Common myeloid progenitor, CD34-positive (primary cell): Measurements from ENCODE around the gene C11orf21.

Experiments used
- CTCF ChIA-PET: fragments of 350-600 bp; sonication (Branson Sonifier 250); formaldehyde crosslinking; loops from one replicate; lab custom pipeline; 2021; ENCODE audit warnings: antibody characterized with exemption; lab: Charles Lee
- POLR2A ChIA-PET: fragments of 350-600 bp; sonication (Branson Sonifier 250); formaldehyde crosslinking; loops from one replicate; lab custom pipeline; 2021; ENCODE audit warnings: antibody characterized with exemption; lab: Charles Lee
- DNase-seq, 3 donors: peaks; one replicate each; pipeline versions ENCODE4 v3.0.0 to v3.0.0-alpha.2; 2013
- H3K27ac ChIP-seq, 2 experiments: 1 replicate in 1 of 2; 2 replicates in 1 of 2; pipeline ENCODE4 v1.7.0; 2013; ENCODE audit warnings: inconsistent platforms in 2 of 2, low read length in 2 of 2, mild to moderate bottlenecking in 2 of 2, low read depth in 1 of 2, moderate library complexity in 1 of 2; ENCODE audit not compliant: severe bottlenecking in 2 of 2, insufficient read depth in 1 of 2, poor library complexity in 1 of 2
- H3K27me3 ChIP-seq, 5 experiments: replicated peaks in 2 of 5; 1 replicate in 3 of 5; 2 replicates in 2 of 5; pipeline versions ENCODE4 v1.6.1 to v1.7.0; 2013; ENCODE audit warnings: low read length in 4 of 5, mild to moderate bottlenecking in 2 of 5, moderate library complexity in 2 of 5, inconsistent platforms in 1 of 5; ENCODE audit not compliant: insufficient read depth in 5 of 5, control insufficient read depth in 4 of 5
- H3K36me3 ChIP-seq, 4 experiments: 1 replicate in 2 of 4; 2 replicates in 2 of 4; pipeline versions ENCODE4 v1.6.1 to v1.7.0; 2013; ENCODE audit warnings: low read length in 3 of 4, control low read depth in 1 of 4, mild to moderate bottlenecking in 1 of 4; ENCODE audit not compliant: control insufficient read depth in 4 of 4, insufficient read depth in 4 of 4
- H3K4me1 ChIP-seq, 4 experiments: 1 replicate in 3 of 4; 2 replicates in 1 of 4; pipeline versions ENCODE4 v1.6.1 to v1.7.1; 2013; ENCODE audit warnings: low read length in 3 of 4, mild to moderate bottlenecking in 3 of 4, control low read depth in 1 of 4, inconsistent platforms in 1 of 4, moderate library complexity in 1 of 4; ENCODE audit not compliant: control insufficient read depth in 4 of 4, insufficient read depth in 4 of 4; ENCODE audit errors: control extremely low read depth in 1 of 4
- H3K4me3 ChIP-seq, 7 experiments: 1 replicate in 4 of 7; 2 replicates in 3 of 7; pipeline versions ENCODE4 v1.5.1 to v1.7.0; 2013; ENCODE audit warnings: mild to moderate bottlenecking in 7 of 7, low read length in 6 of 7, moderate library complexity in 6 of 7, inconsistent platforms in 2 of 7, low read depth in 2 of 7, control low read depth in 1 of 7; ENCODE audit not compliant: insufficient read depth in 4 of 7, control insufficient read depth in 1 of 7; ENCODE audit errors: extremely low read depth in 1 of 7
- H3K9me3 ChIP-seq, 5 experiments: 1 replicate in 4 of 5; 2 replicates in 1 of 5; pipeline versions ENCODE4 v1.6.1 to v1.7.1; 2013; ENCODE audit warnings: low read length in 4 of 5, mild to moderate bottlenecking in 2 of 5, inconsistent platforms in 1 of 5, low read depth in 1 of 5, moderate library complexity in 1 of 5; ENCODE audit not compliant: control insufficient read depth in 4 of 5, insufficient read depth in 2 of 5; ENCODE audit errors: control extremely low read depth in 1 of 5
- WGBS: methylation state at CpG from one replicate; pipeline ENCODE4 v1.1.5; 2013; ENCODE audit not compliant: insufficient coverage; 5-methylcytosine and 5-hydroxymethylcytosine counted together

The C11orf21 gene

DNA sequence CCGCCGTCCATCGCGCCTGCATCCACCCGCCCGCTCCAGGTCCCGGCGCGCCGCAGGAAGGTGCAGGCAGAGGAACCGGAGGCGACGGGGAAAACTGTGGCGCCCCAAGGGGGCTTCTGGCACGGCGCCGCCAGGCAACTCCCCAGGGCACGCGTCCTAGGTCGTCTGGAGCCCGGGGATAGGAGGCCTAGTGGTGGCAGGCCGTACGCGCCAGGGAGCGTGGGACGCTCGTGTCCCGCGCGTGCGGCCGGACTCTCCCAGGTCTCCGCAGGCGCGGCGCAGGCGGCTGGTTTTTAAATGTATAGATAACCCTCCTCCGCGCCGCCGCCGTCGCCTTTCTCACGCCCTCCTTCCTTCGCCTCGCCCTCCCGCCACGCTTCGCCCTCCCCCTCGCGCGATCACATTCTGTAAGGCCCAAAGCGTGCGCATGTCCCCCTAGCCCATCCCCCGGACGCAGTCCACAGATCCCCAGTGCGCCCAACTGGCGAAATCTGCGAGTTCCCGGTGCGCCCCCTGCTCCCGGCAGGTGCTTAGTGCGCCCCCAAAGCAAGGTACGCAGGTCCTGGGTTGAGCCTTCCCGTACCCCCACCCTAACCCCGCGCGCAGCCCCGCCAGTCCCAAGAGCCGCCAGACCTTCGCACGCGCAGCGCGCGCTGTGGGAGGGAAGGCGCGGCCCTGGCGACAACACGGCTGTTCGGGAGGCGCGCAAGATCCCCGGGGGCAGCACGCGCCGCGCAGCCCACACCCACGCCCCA lies 31.2 kb downstream of the C11orf21 start, which contains the start of gene ASCL2:
Gene ASCL2 (minus strand): TSS at position 267 of the 755 bp plus-strand sequence. CDS start 256 bp downstream, at position 11.
- H3K36me3 ChIP-seq = no peaks in the 10 kb centered on the region
- WGBS = 2% methylated on average over 62 of the region's 89 CpGs
- no peak within 1 kb of the TSS for H3K27ac ChIP-seq
- H3K4me3 ChIP-seq = peak within 1 kb of the TSS in 6 of 7 experiments; percentile 42 to 73 (median 59)
- peak; percentile 3 to 51 (median 25) for DNase-seq
- CTCF ChIA-PET = interaction anchor here (0.9 to 1.0 kb wide), 3 partner anchors 28 to 70 kb away, joined by 4 to 5 read pairs (median 4); no protein-coding TSS in a partner anchor
- H3K9me3 ChIP-seq = peaks cover 0 to 3% (median 0%) of the 10 kb centered on the region in 5 experiments
- H3K4me1 ChIP-seq = peaks cover 0 to 43% (median 39%) of the 10 kb centered on the region in 4 experiments
- POLR2A ChIA-PET = interaction anchor here (0.6 kb wide), 1 partner anchor 30 kb away, joined by 4 read pairs; no protein-coding TSS in a partner anchor
- peaks cover 0 to 36% (median 23%) of the 10 kb centered on the region in 5 experiments for H3K27me3 ChIP-seq

DNA sequence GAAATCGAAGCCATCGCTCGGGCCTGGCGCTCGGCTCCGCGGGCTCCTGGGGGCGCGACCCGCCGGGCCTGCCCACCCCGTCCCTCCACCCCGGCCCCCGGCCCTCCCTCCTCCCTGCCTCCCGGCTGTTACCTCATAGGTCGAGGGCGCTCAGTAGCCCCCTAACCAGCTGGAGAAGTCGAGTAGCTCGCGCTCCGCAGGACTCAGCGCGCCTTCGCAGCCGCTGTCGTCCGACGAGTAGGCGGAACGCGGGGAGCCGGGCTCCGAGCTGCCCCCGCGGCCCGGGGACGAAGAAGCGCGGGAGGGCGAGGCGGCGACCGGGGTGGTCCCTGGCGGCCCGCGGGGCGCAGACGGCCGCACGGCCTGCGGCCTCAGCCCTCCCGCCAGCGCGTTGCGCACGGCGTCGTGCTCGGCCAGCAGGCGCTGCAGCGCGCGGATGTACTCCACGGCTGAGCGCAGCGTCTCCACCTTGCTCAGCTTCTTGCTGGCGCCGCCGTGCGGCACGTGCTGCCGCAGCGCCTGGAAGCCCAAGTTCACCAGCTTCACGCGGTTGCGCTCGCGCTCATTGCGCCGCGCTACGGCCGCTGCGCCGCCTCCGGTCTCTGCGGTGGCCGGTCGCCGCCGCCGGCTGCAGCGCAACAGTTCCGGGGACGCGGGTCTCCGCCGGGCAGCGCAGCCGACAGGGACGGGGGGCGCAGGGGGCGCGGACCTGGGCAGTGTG lies 32.0 kb downstream of the C11orf21 start:
- CTCF ChIA-PET = interaction anchor here (0.9 to 1.0 kb wide), 3 partner anchors 29 to 69 kb away, joined by 4 to 5 read pairs (median 4); no protein-coding TSS in a partner anchor

DNA sequence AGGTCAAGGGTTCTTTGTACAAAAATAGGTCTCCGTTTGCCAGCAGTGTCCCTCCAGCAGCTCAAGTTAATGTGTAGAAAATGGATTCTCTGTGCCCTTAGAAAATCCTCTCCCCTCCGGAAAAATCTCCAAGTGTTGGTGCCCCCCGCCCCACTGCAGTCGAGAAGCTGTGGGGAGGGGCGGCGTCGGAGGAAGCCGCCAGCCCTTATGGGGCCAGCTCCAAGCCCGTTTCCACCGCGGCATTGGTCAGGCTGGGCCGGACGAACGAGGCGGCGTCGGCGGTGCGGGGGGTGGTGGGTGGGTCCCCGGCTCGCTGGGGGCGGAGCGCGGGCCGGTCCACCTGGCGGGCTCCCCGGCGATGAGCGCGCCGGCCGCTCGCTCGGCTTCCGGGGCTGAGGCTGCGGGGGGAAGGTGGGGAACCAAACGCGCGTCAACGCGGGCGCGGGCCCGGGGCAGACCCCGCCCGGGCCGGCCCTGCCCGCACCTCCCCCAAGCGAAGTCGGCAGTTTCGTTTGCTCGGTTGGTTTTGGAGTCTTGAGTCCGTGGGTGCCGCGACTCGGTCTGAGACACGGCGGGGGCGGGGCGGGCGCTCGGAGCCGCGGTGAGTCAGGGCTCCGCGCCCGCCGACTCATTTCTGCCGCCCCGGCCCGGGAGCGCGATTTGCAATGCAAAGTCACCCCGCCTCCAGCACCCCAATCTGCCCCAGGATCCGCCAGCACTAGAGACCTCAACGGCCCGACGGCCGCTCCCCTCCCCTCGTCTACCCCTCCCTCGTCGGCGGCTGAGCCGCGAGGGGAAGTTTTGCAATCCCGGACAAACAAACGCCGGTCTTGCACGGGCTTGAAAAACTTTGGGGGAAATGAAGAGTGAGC lies 32.8 kb downstream of the C11orf21 start:
- ChIA-PET CTCF (interaction anchor here (0.5 to 1.0 kb wide), 2 partner anchors 12 to 68 kb away, joined by 3 to 5 read pairs; no protein-coding TSS in a partner anchor), POLR2A (no interaction called here)
- Histone ChIP-seq H3K36me3 (no peaks in the 10 kb centered on the region), H3K9me3 (no peaks in the 10 kb centered on the region), H3K4me1 (peaks cover 0 to 48% (median 43%) of the 10 kb centered on the region in 4 experiments), H3K4me3 (peak overlapping the region in 6 of 7 experiments; percentile 42 to 73 (median 59)), H3K27me3 (peaks cover 0 to 36% (median 23%) of the 10 kb centered on the region in 5 experiments), H3K27ac (no peak overlapping the region)
- peak; percentile 76 to 89 (median 85) for DNase-seq
- whole genome bisulfite sequencing = 5% methylated on average over 51 of the region's 89 CpGs

More for the DNA sequence above, 32.0 kb downstream of the C11orf21 start:
- peaks cover 0 to 48% (median 43%) of the 10 kb centered on the region in 4 experiments for H3K4me1 ChIP-seq
- H3K9me3 ChIP-seq = peaks cover 0 to 3% (median 0%) of the 10 kb centered on the region in 5 experiments
- no peak overlapping the region for H3K27ac ChIP-seq
- WGBS = 2% methylated on average over 89 of the region's 104 CpGs
- H3K36me3 ChIP-seq = no peaks in the 10 kb centered on the region
- peak; percentile 73 to 87 (median 81) for DNase-seq
- peak overlapping the region in 6 of 7 experiments; percentile 42 to 73 (median 59) for H3K4me3 ChIP-seq
- peaks cover 0 to 36% (median 23%) of the 10 kb centered on the region in 5 experiments for H3K27me3 ChIP-seq
- POLR2A ChIA-PET = interaction anchor here (0.6 kb wide), 1 partner anchor 31 kb away, joined by 4 read pairs; no protein-coding TSS in a partner anchor

DNA sequence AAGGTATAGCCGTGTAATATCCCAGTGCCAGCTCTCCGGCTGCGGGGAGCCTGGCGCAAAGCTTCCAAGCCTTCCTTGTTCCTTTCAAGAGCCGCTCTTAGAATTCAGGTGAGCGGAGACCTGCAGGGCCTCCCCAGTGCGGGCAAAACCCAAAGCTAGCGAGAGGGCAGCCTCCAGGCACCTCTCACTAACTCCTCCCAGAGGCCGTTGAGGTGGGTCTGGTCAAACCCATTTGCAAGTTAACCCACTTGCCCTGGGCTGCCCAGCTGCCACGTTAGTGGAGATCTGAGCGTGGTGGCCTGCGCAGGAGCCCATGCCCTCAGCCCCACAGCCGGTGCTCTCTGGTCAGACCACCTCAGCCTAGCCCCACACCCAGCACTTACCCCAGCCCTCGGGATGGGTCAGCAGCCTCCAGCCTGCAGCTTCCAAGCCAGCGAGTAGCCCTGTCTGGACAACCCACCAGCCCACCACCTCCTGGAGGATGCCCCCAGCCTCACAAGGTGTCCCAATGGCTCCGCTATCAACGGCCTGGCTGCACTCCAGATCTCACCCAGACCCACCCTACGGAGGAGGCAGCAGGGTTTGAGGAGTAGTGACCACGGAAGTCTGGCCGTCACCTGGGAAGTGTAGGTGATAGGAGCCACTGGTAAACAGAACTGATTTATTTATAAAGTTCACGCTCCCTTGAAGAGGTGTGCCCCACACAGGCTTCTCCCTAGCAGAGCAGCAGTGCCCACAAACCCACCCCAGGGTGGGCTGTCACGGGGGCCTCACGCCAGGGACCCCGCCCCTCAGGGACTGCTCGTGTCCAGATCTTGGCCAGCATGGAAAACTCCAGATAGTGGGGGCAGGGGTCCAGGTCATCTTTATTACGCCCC lies 33.6 kb downstream of the C11orf21 start:
- no peaks in the 10 kb centered on the region for H3K9me3 ChIP-seq
- no peak for DNase-seq
- CTCF ChIA-PET = interaction anchor here (0.5 to 1.6 kb wide), 4 partner anchors 9 to 37 kb away, joined by 3 to 6 read pairs (median 5); partner anchors contain the start of genes C11orf21 and TSPAN32
- H3K36me3 ChIP-seq = no peaks in the 10 kb centered on the region
- POLR2A ChIA-PET = no interaction called here
- H3K27me3 ChIP-seq = peaks cover 0 to 35% (median 23%) of the 10 kb centered on the region in 5 experiments
- H3K4me3 ChIP-seq = peak overlapping the region in 3 of 7 experiments; percentile 36 to 73 (median 61)
- H3K27ac ChIP-seq = no peak overlapping the region
- peaks cover 0 to 48% (median 43%) of the 10 kb centered on the region in 4 experiments for H3K4me1 ChIP-seq
- WGBS = 95% methylated on average over 22 of the region's 26 CpGs

DNA sequence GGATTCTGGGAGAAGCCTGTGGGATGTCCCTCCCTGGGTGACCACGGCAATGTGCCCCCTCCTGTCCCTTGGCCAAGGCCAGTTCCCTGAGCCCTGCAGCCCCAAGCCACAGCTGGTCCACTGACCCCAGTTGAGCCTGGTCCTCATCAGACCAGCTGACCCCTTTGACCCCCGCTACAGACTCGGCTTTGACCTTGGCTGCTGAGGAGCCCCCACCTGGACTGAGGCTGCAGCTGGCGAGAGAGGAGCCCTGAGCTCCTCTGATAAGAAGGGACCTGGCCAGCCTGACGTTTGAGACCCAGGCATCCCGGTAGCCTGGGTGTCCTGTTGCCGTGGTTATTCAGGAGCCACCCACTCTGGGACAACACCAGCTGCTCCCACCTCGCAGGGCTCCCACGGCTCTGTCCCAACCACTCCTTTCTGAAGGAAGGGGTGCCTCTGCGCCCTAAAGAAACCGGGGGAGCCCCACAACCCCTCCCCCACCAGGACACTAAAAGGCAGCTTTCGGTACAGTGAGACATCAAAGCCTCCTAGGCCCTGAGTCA lies 34.3 kb downstream of the C11orf21 start:
- 89% methylated on average over 9 of the region's 12 CpGs for WGBS
- Histone ChIP-seq H3K4me3 (no peak overlapping the region), H3K36me3 (no peaks in the 10 kb centered on the region), H3K9me3 (no peaks in the 10 kb centered on the region), H3K27ac (no peak overlapping the region), H3K4me1 (peaks cover 0 to 48% (median 43%) of the 10 kb centered on the region in 4 experiments), H3K27me3 (peaks cover 0 to 28% (median 18%) of the 10 kb centered on the region in 5 experiments)
- no peak for DNase-seq
- POLR2A ChIA-PET = no interaction called here
- CTCF ChIA-PET = interaction anchor here (1.4 to 1.6 kb wide), 3 partner anchors 8 to 38 kb away, joined by 5 to 6 read pairs (median 5); partner anchors contain the start of genes C11orf21 and TSPAN32
